GM12874 (cell line): ENCODE results near the gene MDH1B.

Source experiments
- TF ChIP-seq, protein P1 (sequence below): IDR thresholded peaks from 2 replicates; pipeline ENCODE4 v1.5.1; 2011; ENCODE audit warnings: low read depth, mild to moderate bottlenecking, control low read depth, low read length, moderate library complexity; ENCODE audit not compliant: insufficient read depth

The MDH1B gene

DNA sequence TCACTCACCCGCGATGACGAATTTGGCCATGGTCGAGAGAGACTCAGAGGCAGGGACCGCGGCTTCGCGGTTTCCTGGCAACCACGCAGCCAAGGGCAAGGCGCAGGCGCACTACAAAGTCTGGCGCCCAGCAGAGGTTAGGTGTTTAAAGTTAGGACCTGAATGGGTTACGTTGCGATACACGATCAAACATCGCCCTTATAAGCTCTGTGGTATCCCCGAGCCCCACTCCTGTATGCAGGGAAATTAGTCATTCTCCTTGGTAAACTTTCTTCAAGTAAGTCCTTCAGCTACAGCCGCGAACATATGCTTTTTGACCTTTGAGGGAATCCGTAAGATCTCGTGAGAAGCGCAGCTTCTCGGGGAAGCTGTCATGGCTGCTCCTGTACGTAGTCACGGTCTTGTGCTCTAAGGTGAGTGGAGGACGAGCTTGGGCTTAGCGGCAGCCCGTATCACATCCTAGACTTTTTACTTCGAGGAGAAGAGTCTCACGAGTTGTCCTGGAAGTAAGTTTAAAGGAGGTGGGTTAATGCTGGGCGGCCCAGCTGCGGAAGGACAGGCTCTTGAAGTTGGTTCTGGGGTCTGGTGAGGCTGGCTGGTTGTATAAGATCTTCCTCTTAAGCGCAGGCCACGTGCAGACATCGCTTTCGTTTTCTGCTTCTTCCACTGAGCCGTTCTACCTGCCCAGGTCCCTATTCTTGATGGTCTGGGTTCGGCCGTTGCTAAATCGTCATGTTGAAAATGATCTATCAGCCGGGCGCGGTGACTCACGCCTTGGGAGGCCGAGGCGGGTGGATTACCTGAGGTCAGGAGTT is at the start of gene MDH1B, which contains the start of gene FASTKD2:
MDH1B (minus strand) TSS at position 87 of the 815 bp plus-strand sequence; CDS start at position 30, 57 bp downstream.
FASTKD2 (plus strand) TSS at position 365 of the 815 bp plus-strand sequence. CDS start 1,088 bp downstream, outside the sequence.
- TF ChIP-seq, protein P1, sequence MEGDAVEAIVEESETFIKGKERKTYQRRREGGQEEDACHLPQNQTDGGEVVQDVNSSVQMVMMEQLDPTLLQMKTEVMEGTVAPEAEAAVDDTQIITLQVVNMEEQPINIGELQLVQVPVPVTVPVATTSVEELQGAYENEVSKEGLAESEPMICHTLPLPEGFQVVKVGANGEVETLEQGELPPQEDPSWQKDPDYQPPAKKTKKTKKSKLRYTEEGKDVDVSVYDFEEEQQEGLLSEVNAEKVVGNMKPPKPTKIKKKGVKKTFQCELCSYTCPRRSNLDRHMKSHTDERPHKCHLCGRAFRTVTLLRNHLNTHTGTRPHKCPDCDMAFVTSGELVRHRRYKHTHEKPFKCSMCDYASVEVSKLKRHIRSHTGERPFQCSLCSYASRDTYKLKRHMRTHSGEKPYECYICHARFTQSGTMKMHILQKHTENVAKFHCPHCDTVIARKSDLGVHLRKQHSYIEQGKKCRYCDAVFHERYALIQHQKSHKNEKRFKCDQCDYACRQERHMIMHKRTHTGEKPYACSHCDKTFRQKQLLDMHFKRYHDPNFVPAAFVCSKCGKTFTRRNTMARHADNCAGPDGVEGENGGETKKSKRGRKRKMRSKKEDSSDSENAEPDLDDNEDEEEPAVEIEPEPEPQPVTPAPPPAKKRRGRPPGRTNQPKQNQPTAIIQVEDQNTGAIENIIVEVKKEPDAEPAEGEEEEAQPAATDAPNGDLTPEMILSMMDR: no peak

DNA sequence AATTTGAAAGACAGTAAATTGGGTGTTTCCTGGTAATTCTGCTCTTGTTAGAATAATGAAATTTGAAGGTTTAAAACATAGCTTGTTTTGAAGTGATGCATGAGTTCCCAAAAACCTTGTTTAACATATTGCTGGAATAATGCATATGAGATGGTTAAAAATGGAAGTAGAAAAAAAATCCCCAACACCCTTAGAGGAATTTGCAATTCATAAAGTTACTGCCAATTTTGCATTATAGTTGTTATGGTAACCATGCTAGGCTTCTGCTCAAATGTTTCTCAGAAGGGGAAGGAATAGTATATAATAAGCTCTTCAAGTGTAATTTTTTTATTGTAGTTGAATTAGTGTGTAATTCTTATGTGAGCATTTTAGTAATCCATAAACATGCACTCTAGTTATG is 49.4 kb upstream of the MDH1B start:
- TF ChIP-seq, protein P1: no peak

DNA sequence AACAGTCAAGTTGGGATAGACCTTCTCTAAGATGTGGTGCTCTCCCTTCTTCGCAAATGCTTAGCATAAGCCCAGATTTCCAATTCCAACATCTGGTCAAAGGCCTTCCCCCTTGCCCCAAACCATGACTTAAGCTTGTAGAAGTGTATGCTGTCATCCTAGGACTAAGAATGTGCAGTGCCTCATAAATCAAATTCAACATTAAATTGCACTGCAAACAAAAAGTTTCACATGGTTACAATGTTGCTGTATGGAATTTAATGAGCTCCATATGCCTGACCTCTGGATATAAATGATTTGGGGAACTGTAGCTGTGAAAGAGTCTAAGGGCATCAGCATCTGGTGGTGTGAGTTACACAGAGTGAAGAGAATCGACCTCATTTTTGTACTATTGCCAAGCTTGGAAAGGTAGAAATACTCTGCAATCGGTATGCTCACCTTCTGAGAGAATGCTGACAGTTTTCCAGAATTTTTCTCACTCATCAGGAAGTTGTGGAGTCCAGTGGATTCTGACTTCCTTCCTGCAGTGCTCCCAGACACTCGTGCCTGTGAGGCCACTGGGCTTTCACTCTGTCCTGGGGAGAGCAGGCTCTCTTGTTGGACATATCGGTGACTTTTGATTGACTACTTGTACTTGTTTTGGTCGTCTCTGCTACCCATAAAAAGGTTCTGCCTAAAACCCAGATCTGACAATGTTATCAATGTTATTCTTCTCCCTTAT is 40.9 kb upstream of the MDH1B start:
- TF ChIP-seq, protein P1: no peak

DNA sequence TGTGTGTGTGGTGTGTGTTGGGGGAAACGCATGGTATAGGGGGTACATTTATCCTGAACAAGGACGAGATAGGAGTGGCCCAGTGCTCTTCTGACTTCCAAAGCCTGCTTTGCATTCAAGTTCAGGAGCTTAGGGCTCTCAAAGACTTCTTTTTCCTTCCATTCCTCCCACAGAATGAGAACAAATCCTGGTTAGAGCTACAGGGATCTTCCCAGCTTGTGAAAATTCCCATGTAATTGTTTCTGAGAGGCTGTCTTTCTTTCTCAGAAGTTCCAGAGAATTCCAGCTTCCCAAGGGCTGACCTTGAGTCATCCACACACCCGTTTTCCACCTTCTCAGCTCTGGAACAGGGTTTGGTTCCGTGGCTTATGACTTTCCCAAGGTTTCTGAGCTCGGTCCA is 39.2 kb upstream of the MDH1B start:
- TF ChIP-seq, protein P1: no peak

DNA sequence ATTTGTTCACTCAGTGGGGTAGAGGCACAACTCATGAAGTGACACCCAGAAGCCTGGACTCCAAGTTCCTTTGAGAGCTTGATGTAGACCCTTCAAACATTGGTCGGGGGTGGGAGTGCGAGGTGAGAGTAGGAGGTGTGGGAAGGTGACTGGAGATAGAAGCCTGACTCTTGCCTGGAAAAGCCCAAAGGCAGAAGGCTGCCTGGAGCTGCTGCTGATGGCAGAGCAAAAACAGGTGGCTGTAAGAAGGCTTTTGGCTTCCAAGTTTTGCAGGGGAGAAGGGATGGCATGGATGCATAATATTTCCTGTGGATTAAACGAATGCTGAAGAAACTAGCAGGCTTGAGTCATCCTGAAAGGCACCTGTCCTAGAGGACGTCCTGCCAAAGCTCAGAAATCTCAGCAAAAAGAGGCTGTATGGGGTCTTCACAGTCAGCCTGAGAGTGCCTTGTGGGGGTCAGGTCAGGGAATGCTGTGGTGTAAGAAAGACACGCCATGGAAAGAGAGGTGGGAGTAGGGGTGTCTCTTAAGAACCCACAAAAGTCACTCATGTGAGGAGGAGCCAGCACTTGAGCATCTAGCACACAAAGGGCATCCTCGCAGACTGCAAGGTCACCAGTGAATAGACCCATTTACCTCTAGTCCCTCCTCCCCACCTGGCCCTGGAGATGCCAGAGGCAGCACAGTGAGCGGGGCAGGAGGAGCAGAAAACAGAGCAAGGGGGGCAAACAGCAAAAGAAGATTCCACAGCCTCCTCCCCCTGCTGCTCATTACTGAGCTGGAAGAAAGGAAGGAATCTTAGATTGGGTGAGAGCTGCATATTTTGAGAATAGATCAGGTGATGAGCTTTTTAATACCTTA is 37.8 kb upstream of the MDH1B start:
- TF ChIP-seq, protein P1: no peak

DNA sequence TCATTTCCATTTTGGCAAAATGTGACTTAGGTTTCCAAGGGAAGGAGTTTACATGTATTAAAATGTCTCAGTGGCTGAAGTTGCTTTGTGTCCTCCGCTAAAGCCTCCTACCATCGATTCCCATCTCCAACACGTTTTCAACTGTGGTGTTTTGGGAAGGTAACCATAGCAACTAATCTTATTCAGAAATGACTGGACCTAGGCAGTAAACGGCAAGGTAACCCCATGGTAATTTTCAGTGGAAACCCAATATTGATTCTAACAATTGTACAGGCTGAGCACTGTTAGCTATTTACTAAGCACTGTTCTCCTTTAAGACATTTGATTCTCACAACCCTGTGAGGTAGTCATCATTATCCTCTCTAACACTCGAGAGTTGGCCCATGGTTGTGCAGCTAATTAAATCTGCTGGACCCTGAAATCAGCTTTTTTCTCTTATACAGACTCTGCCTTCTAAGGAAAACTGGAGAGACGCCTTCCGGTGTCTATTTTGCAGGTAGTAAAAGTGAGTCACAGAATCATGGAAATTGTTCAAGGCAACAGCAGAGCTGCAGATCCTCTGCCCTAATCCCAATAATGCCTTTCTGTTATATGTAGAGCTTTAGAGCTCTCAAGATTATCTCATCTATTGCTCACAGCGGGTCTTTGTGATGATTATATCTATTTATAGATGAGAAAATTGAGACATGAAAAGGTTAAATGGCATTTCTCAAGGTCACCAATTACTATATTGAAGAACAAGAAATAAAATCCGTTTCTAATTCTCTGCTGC is 36.5 kb upstream of the MDH1B start:
- TF ChIP-seq, protein P1: no peak
